HepG2 (cell line): ENCODE data around the gene RABL6. TPM values are rescaled to one million over a fixed set of nuclear protein-coding genes. Genes with fewer than 3 reads are reported as not detected.
A peak's percentile ranks its signal among the peaks of the same experiment; 100 is the strongest.

Source experiments
- MAX ChIP-seq: IDR thresholded peaks from 2 replicates; pipeline ENCODE4 v1.6.1; 2012; ENCODE audit warnings: inconsistent platforms
- NKX3-1 ChIP-seq: sonication (generic); formaldehyde crosslinking; IDR thresholded peaks from 2 replicates; pipeline ENCODE4 v1.5.0; 2020; ENCODE audit warnings: missing genetic modification reagents
- RCOR2 ChIP-seq: IDR thresholded peaks from 2 replicates; pipeline ENCODE4 v1.6.1; 2016; ENCODE audit warnings: missing biosample characterization, missing genetic modification reagents
- SIX1 ChIP-seq: sonication (generic); formaldehyde crosslinking; IDR thresholded peaks from 2 replicates; pipeline ENCODE4 v1.4.0; 2020; ENCODE audit warnings: missing genetic modification reagents, borderline replicate concordance
- ZBED4 ChIP-seq: sonication (generic); formaldehyde crosslinking; IDR thresholded peaks from 2 replicates; pipeline ENCODE4 v1.4.0; 2020; ENCODE audit warnings: missing genetic modification reagents, borderline replicate concordance
- ZFP41 ChIP-seq: sonication (generic); formaldehyde crosslinking; IDR thresholded peaks from 2 replicates; pipeline ENCODE4 v1.4.0; 2020; ENCODE audit warnings: mild to moderate bottlenecking, missing genetic modification reagents, borderline replicate concordance
- ZNF142 ChIP-seq: sonication (generic); formaldehyde crosslinking; IDR thresholded peaks from 2 replicates; pipeline ENCODE4 v1.4.0; 2020; ENCODE audit warnings: missing genetic modification reagents
- ZNF318 ChIP-seq: sonication (generic); formaldehyde crosslinking; IDR thresholded peaks from 2 replicates; pipeline ENCODE4 v1.4.0; 2020; ENCODE audit warnings: mild to moderate bottlenecking, missing genetic modification reagents
- ZNF496 ChIP-seq: sonication (generic); formaldehyde crosslinking; IDR thresholded peaks from 2 replicates; pipeline ENCODE4 v1.8.1; 2023; ENCODE audit warnings: mild to moderate bottlenecking, moderate library complexity, missing genetic modification reagents; ENCODE audit not compliant: insufficient replicate concordance
- polyA plus RNA-seq, 8 experiments: library from polyadenylated mRNA; depleted of rRNA in 3 of 8; stranded (reverse) in 7 of 8; unstranded in 1 of 8; fragments of >200 nt; fragmentation: Illumina TruSeq in 4 of 8; extraction: Trizol in 4 of 8; gene quantifications; 2 replicates each; pipeline versions ENCODE4 v1.2.1 to v1.2.3, GENCODE V29; 2011 to 2016; ENCODE audit warnings: low read depth in 4 of 8, missing spikeins in 1 of 8, mixed read lengths in 1 of 8; ENCODE audit not compliant: insufficient read depth in 1 of 8
- total RNA-seq, 5 experiments: library from RNA; depleted of rRNA; stranded (reverse); fragments of >200 nt; fragmentation: Illumina TruSeq; extraction: Trizol; gene quantifications; 2 replicates each; pipeline ENCODE4 v1.2.3, GENCODE V29; 2016; ENCODE audit warnings: low read depth in 1 of 5

RABL6 gene
- total and polyA plus RNA-seq, 2 of the 13 experiments (the other 11 are each of a cell fraction or from before 2014, with no cell fraction given), result 81.5 to 125 TPM

GRCh38 chr9:136791516-136792276 is 16.1 kb upstream of the RABL6 start (continued):
- TF ChIP-seq ZNF142 (CRISPR knock-in tag), result 0 out of 2 replicates have a peak, but pooled peaks have one; percentile 50
- no peak for TF ChIP-seq NKX3-1 (CRISPR knock-in tag)
- no peak; the same call in 1 of the 2 replicates for TF ChIP-seq ZBED4 (CRISPR knock-in tag)
- TF ChIP-seq ZNF318 (CRISPR knock-in tag), result no peak
- no peak for TF ChIP-seq ZNF496
- no peak for TF ChIP-seq MAX
- TF ChIP-seq ZFP41 (CRISPR knock-in tag), result no peak
- no peak for TF ChIP-seq RCOR2 (CRISPR knock-in tag)
- no peak for TF ChIP-seq SIX1 (CRISPR knock-in tag)
